ENCODE results near the gene DMRTB1. TPM values are rescaled to one million over a fixed set of nuclear protein-coding genes. Genes with fewer than 3 reads are reported as not detected.

DMRTB1 gene
- total RNA-seq, 2 donors from 2014 or later, result not detected

GRCh38 chr1:53511323-53511932 is 52.2 kb downstream of the DMRTB1 start:
- H3K27ac ChIP-seq, result no peak overlapping the region
- no peaks in the 10 kb centered on the region for H3K36me3 ChIP-seq
- no peak overlapping the region for H3K4me3 ChIP-seq
- no peaks in the 10 kb centered on the region for H3K27me3 ChIP-seq
- TF ChIP-seq CTCF (IDR thresholded peaks at IDR 0.05), result no peak
- peaks cover 0 to 18% of the 10 kb centered on the region in 2 donors for H3K4me1 ChIP-seq
- H3K9me3 ChIP-seq, result no peaks in the 10 kb centered on the region
- DNase-seq (ENCODE audit: low spot score), result no peak

GRCh38 chr1:53511933-53512806 is 53.0 kb downstream of the DMRTB1 start:
- no peaks in the 10 kb centered on the region for H3K36me3 ChIP-seq
- H3K27ac ChIP-seq, result peak overlapping the region in 1 of 2 donors; percentile 23

GRCh38 chr1:53512807-53513755 is 53.9 kb downstream of the DMRTB1 start:
- Histone ChIP-seq H3K27ac (peak overlapping the region in 1 of 2 donors; percentile 23), H3K27me3 (no peaks in the 10 kb centered on the region), H3K36me3 (no peaks in the 10 kb centered on the region), H3K9me3 (no peaks in the 10 kb centered on the region), H3K4me3 (no peak overlapping the region), H3K4me1 (peaks cover 0 to 18% of the 10 kb centered on the region in 2 donors)
- DNase-seq (ENCODE audit: low spot score), result no peak
- TF ChIP-seq CTCF (IDR thresholded peaks at IDR 0.05), result no peak

More at GRCh38 chr1:53511933-53512806, 53.0 kb downstream of the DMRTB1 start:
- H3K4me1 ChIP-seq, result peaks cover 0 to 18% of the 10 kb centered on the region in 2 donors
- DNase-seq (ENCODE audit: low spot score), result no peak
- no peaks in the 10 kb centered on the region for H3K9me3 ChIP-seq
- no peak overlapping the region for H3K4me3 ChIP-seq
- H3K27me3 ChIP-seq, result no peaks in the 10 kb centered on the region
- no peak for TF ChIP-seq CTCF (IDR thresholded peaks at IDR 0.05)

- Histone ChIP-seq H3K4me3 (no peak overlapping the region), H3K4me1 (peaks cover 0 to 18% of the 10 kb centered on the region in 2 donors), H3K27ac (no peak overlapping the region), H3K27me3 (no peaks in the 10 kb centered on the region), H3K9me3 (no peaks in the 10 kb centered on the region), H3K36me3 (no peaks in the 10 kb centered on the region)
- no peak for DNase-seq (ENCODE audit: low spot score)
- no peak for TF ChIP-seq CTCF (IDR thresholded peaks at IDR 0.05)
Measured at GRCh38 chr1:53513846-53514245, 54.6 kb downstream of the DMRTB1 start.

GRCh38 chr1:53514436-53514835 is 55.2 kb downstream of the DMRTB1 start:
- DNase-seq (ENCODE audit: low spot score), result no peak

More at GRCh38 chr1:53514436-53514835, 55.2 kb downstream of the DMRTB1 start:
- no peak overlapping the region for H3K4me3 ChIP-seq
- no peaks in the 10 kb centered on the region for H3K36me3 ChIP-seq
- H3K4me1 ChIP-seq, result peaks cover 0 to 21% of the 10 kb centered on the region in 2 donors
- H3K27me3 ChIP-seq, result no peaks in the 10 kb centered on the region
- no peak overlapping the region for H3K27ac ChIP-seq
- H3K9me3 ChIP-seq, result no peaks in the 10 kb centered on the region
- TF ChIP-seq CTCF (IDR thresholded peaks at IDR 0.05), result no peak

Data from right atrium auricular region (tissue), 2 donors.